Esophagus muscularis mucosa (tissue), 4 donors: ENCODE results near the gene OR51Q1. TPM values are rescaled to one million over a fixed set of nuclear protein-coding genes. Genes with fewer than 3 reads are reported as not detected.

ENCODE experiments used
- DNase-seq: peaks from one replicate; pipeline ENCODE4 v3.0.0-alpha.2; 2017; ENCODE audit errors: extremely low spot score
- H3K27ac ChIP-seq, 4 donors: fragments of 200-600 bp; sonication (generic); replicated peaks in 1 of 4; 1 replicate in 3 of 4; 2 replicates in 1 of 4; pipeline ENCODE4 v1.5.1; 2016 to 2019; ENCODE audit warnings: mild to moderate bottlenecking in 1 of 4
- H3K27me3 ChIP-seq, 4 donors: fragments of 200-600 bp; sonication (generic); one replicate each; pipeline versions ENCODE4 v1.5.1 to v1.6.0; 2016 to 2019
- H3K36me3 ChIP-seq, 4 donors: fragments of 200-600 bp; sonication (generic); one replicate each; pipeline ENCODE4 v1.5.1; 2016 to 2019
- H3K4me1 ChIP-seq, 4 donors: fragments of 200-600 bp; sonication (generic); one replicate each; pipeline ENCODE4 v1.5.1; 2016 to 2019
- H3K4me3 ChIP-seq, 4 donors: fragments of 200-600 bp; sonication (generic); 1 replicate in 2 of 4; 2 replicates in 2 of 4; pipeline ENCODE4 v1.5.1; 2016 to 2019; ENCODE audit warnings: mild to moderate bottlenecking in 4 of 4, moderate library complexity in 1 of 4
- H3K9me3 ChIP-seq, 4 donors: fragments of 200-600 bp; sonication (generic); 1 replicate in 3 of 4; 2 replicates in 1 of 4; pipeline ENCODE4 v1.5.1; 2016 to 2019
- CTCF ChIP-seq, 3 experiments: fragments of 200-600 bp in 2 of 3; fragments of 450-650 bp in 1 of 3; sonication (generic) in 2 of 3; IDR thresholded peaks; one replicate each; pipeline ENCODE4 v1.5.1; 2017 to 2019; ENCODE audit warnings: antibody characterized with exemption in 3 of 3, mild to moderate bottlenecking in 2 of 3, moderate library complexity in 1 of 3
- EP300 ChIP-seq: sonication (generic); formaldehyde crosslinking; IDR thresholded peaks from one replicate; pipeline ENCODE4 v1.6.1; 2017; ENCODE audit warnings: antibody characterized with exemption
- POLR2A ChIP-seq: fragments of 450-650 bp; IDR thresholded peaks from one replicate; pipeline ENCODE4 v1.6.1; 2017; ENCODE audit warnings: antibody characterized with exemption, moderate library complexity, mild to moderate bottlenecking, low read depth
- POLR2AphosphoS5 ChIP-seq, 2 donors: sonication (generic); formaldehyde crosslinking; IDR thresholded peaks; one replicate each; pipeline ENCODE4 v1.6.1; 2017; ENCODE audit warnings: antibody characterized with exemption in 2 of 2
- WGBS: methylation state at CpG from one replicate; pipeline ENCODE4 v1.1.5; 2018; 5-methylcytosine and 5-hydroxymethylcytosine counted together
- intact Hi-C: fragments of 100-400 bp; cut with DNase I; formaldehyde crosslinking; loops from one replicate; pipeline ENCODE4 v1.15.1; 2023
- total RNA-seq, 4 donors: library from RNA; depleted of rRNA; stranded (reverse); fragments of >200 nt; gene quantifications; one replicate each; pipeline versions ENCODE4 v1.1.0 to v1.2.1, GENCODE V29; 2016

The OR51Q1 gene
- total RNA-seq, result not detected

GRCh38 chr11:5421811-5422210 is at the start of gene OR51Q1:
TSS of gene OR51Q1 (plus strand) at chr11:5422111. CDS start at chr11:5422201, 90 bp downstream.
- no peaks in the 10 kb centered on the region for H3K27me3 ChIP-seq
- WGBS, result 88% methylated on average over 1 of the region's 1 CpG
- no peaks in the 10 kb centered on the region for H3K9me3 ChIP-seq
- H3K27ac ChIP-seq, result no peak within 1 kb of the TSS
- TF ChIP-seq CTCF (IDR thresholded peaks at IDR 0.05) (no peak), POLR2AphosphoS5 (IDR thresholded peaks at IDR 0.05) (no peak), POLR2A (no peak), EP300 (no peak)
- no peaks in the 10 kb centered on the region for H3K36me3 ChIP-seq
- no peak for DNase-seq
- H3K4me1 ChIP-seq, result no peaks in the 10 kb centered on the region
- no peak within 1 kb of the TSS for H3K4me3 ChIP-seq
- intact Hi-C loops, result no loop called here

GRCh38 chr11:5380740-5381342 is 41.1 kb upstream of the OR51Q1 start:
- H3K9me3 ChIP-seq, result no peaks in the 10 kb centered on the region
- intact Hi-C loops, result loop anchor here (10.0 kb wide), 1 partner anchor 256 kb away; no protein-coding TSS in a partner anchor
- WGBS, result 74% methylated on average over 4 of the region's 4 CpGs
- no peak for DNase-seq
- H3K4me1 ChIP-seq, result no peaks in the 10 kb centered on the region
- TF ChIP-seq EP300 (no peak), CTCF (IDR thresholded peaks at IDR 0.05) (peak; percentile 28 to 56 (median 40))
- no peaks in the 10 kb centered on the region for H3K36me3 ChIP-seq
- no peak overlapping the region for H3K27ac ChIP-seq
- H3K27me3 ChIP-seq, result no peaks in the 10 kb centered on the region
- H3K4me3 ChIP-seq, result no peak overlapping the region

GRCh38 chr11:5383576-5383975 is 38.3 kb upstream of the OR51Q1 start, which contains the start of gene OR51M1:
TSS of gene OR51M1 (plus strand) at chr11:5383812. CDS start at chr11:5389399, 5,587 bp downstream.
- TF ChIP-seq CTCF (IDR thresholded peaks at IDR 0.05), result no peak
- TF ChIP-seq EP300, result no peak
- no peak for TF ChIP-seq POLR2A
- no peak for TF ChIP-seq POLR2AphosphoS5 (IDR thresholded peaks at IDR 0.05)
- intact Hi-C loops, result loop anchor here (10.0 kb wide), 1 partner anchor 259 kb away; no protein-coding TSS in a partner anchor
- Histone ChIP-seq H3K4me1 (no peaks in the 10 kb centered on the region), H3K4me3 (no peak within 1 kb of the TSS), H3K27me3 (no peaks in the 10 kb centered on the region), H3K36me3 (no peaks in the 10 kb centered on the region), H3K27ac (no peak within 1 kb of the TSS), H3K9me3 (no peaks in the 10 kb centered on the region)
- DNase-seq, result no peak
- 59% methylated on average over 1 of the region's 1 CpG for WGBS

- TF ChIP-seq POLR2A (no peak), POLR2AphosphoS5 (IDR thresholded peaks at IDR 0.05) (no peak), CTCF (IDR thresholded peaks at IDR 0.05) (no peak), EP300 (no peak)
- 66% methylated on average over 2 of the region's 2 CpGs for WGBS
- intact Hi-C loops, result loop anchor here (10.0 kb wide), 1 partner anchor 260 kb away; no protein-coding TSS in a partner anchor
These were observed 37.6 kb upstream of the OR51Q1 start for GRCh38 chr11:5384335-5384734.

GRCh38 chr11:5390210-5390609 is 31.7 kb upstream of the OR51Q1 start:
- TF ChIP-seq POLR2AphosphoS5 (IDR thresholded peaks at IDR 0.05) (no peak), CTCF (IDR thresholded peaks at IDR 0.05) (no peak), POLR2A (no peak)
- Histone ChIP-seq H3K36me3 (no peaks in the 10 kb centered on the region), H3K27ac (no peak overlapping the region), H3K4me3 (no peak overlapping the region), H3K27me3 (no peaks in the 10 kb centered on the region), H3K4me1 (no peaks in the 10 kb centered on the region), H3K9me3 (no peaks in the 10 kb centered on the region)
- DNase-seq, result no peak
- 78% methylated on average over 2 of the region's 2 CpGs for WGBS
- intact Hi-C loops, result no loop called here

More at GRCh38 chr11:5384335-5384734, 37.6 kb upstream of the OR51Q1 start:
- DNase-seq, result no peak
- Histone ChIP-seq H3K4me3 (no peak overlapping the region), H3K9me3 (no peaks in the 10 kb centered on the region), H3K36me3 (no peaks in the 10 kb centered on the region), H3K27me3 (no peaks in the 10 kb centered on the region), H3K4me1 (no peaks in the 10 kb centered on the region), H3K27ac (no peak overlapping the region)
